ENCODE results near the gene SOD2.
"Not testable (repeated sequence)": the region's sequence is repeated elsewhere in the genome, so short reads cannot be mapped to it uniquely, and the experiment has no call there.

Gene SOD2

GRCh38 chr6:159680104-159680503 is 12.9 kb downstream of the SOD2 start:
- H3K27me3 ChIP-seq (ENCODE audit: insufficient read depth, low read length): no peaks in the 10 kb centered on the region
- no peak overlapping the region for H3K4me3 ChIP-seq (ENCODE audit: low read length)
- H3K36me3 ChIP-seq (ENCODE audit: insufficient read depth, low read depth, low read length): peaks cover 56% of the 10 kb centered on the region
- H3K27ac ChIP-seq (ENCODE audit: low read length): no peak overlapping the region
- no peak overlapping the region for H3K9ac ChIP-seq (ENCODE audit: low read depth, low read length)
- no peaks in the 10 kb centered on the region for H3K4me1 ChIP-seq (ENCODE audit: insufficient read depth, low read length)
- H3K9me3 ChIP-seq (ENCODE audit: insufficient read depth, low read depth, low read length): no peaks in the 10 kb centered on the region

GRCh38 chr6:159679091-159680077 is 13.7 kb downstream of the SOD2 start:
- Histone ChIP-seq H3K9me3 (ENCODE audit: insufficient read depth, low read depth, low read length) (no peaks in the 10 kb centered on the region), H3K27ac (ENCODE audit: low read length) (no peak overlapping the region), H3K36me3 (ENCODE audit: insufficient read depth, low read depth, low read length) (peaks cover 50% of the 10 kb centered on the region), H3K4me3 (ENCODE audit: low read length) (no peak overlapping the region), H3K27me3 (ENCODE audit: insufficient read depth, low read length) (no peaks in the 10 kb centered on the region), H3K4me1 (ENCODE audit: insufficient read depth, low read length) (no peaks in the 10 kb centered on the region), H3K9ac (ENCODE audit: low read depth, low read length) (no peak overlapping the region)

- Histone ChIP-seq H3K4me3 (ENCODE audit: low read length) (no peak overlapping the region), H3K27ac (ENCODE audit: low read length) (no peak overlapping the region), H3K9ac (ENCODE audit: low read depth, low read length) (no peak overlapping the region), H3K36me3 (ENCODE audit: insufficient read depth, low read depth, low read length) (peaks cover 43% of the 10 kb centered on the region), H3K9me3 (ENCODE audit: insufficient read depth, low read depth, low read length) (no peaks in the 10 kb centered on the region), H3K4me1 (ENCODE audit: insufficient read depth, low read length) (no peaks in the 10 kb centered on the region), H3K27me3 (ENCODE audit: insufficient read depth, low read length) (no peaks in the 10 kb centered on the region)
Observed at GRCh38 chr6:159678574-159678973, 14.5 kb downstream of the SOD2 start.

- Histone ChIP-seq H3K27me3 (ENCODE audit: insufficient read depth, low read length) (no peaks in the 10 kb centered on the region), H3K27ac (ENCODE audit: low read length) (no peak overlapping the region), H3K4me1 (ENCODE audit: insufficient read depth, low read length) (no peaks in the 10 kb centered on the region), H3K36me3 (ENCODE audit: insufficient read depth, low read depth, low read length) (peaks cover 34% of the 10 kb centered on the region), H3K4me3 (ENCODE audit: low read length) (no peak overlapping the region), H3K9ac (ENCODE audit: low read depth, low read length) (no peak overlapping the region), H3K9me3 (ENCODE audit: insufficient read depth, low read depth, low read length) (no peaks in the 10 kb centered on the region)
Observed at GRCh38 chr6:159677506-159678165, 15.4 kb downstream of the SOD2 start.

GRCh38 chr6:159676890-159677505 is 16.0 kb downstream of the SOD2 start:
- H3K4me3 ChIP-seq (ENCODE audit: low read length): no peak overlapping the region
- no peaks in the 10 kb centered on the region for H3K4me1 ChIP-seq (ENCODE audit: insufficient read depth, low read length)
- H3K36me3 ChIP-seq (ENCODE audit: insufficient read depth, low read depth, low read length): peaks cover 28% of the 10 kb centered on the region
- H3K27me3 ChIP-seq (ENCODE audit: insufficient read depth, low read length): no peaks in the 10 kb centered on the region
- H3K9ac ChIP-seq (ENCODE audit: low read depth, low read length): no peak overlapping the region
- no peak overlapping the region for H3K27ac ChIP-seq (ENCODE audit: low read length)
- H3K9me3 ChIP-seq (ENCODE audit: insufficient read depth, low read depth, low read length): no peaks in the 10 kb centered on the region

- not testable (repeated sequence) for H3K27me3 ChIP-seq (ENCODE audit: insufficient read depth, low read length); H3K27ac ChIP-seq (ENCODE audit: low read length); H3K4me1 ChIP-seq (ENCODE audit: insufficient read depth, low read length); H3K9ac ChIP-seq (ENCODE audit: low read depth, low read length); H3K9me3 ChIP-seq (ENCODE audit: insufficient read depth, low read depth, low read length); H3K4me3 ChIP-seq (ENCODE audit: low read length)
- peaks cover 20% of the 10 kb centered on the region for H3K36me3 ChIP-seq (ENCODE audit: insufficient read depth, low read depth, low read length)
Observed at GRCh38 chr6:159676236-159676635, 16.8 kb downstream of the SOD2 start.

GRCh38 chr6:159665868-159666635 is 27.0 kb downstream of the SOD2 start:
- peaks cover 23% of the 10 kb centered on the region; the same call in 1 of the 2 replicates for H3K9me3 ChIP-seq (ENCODE audit: insufficient read depth, low read depth, low read length)
- H3K27me3 ChIP-seq (ENCODE audit: insufficient read depth, low read length): no peaks in the 10 kb centered on the region
- H3K4me3 ChIP-seq (ENCODE audit: low read length): no peak overlapping the region
- H3K4me1 ChIP-seq (ENCODE audit: insufficient read depth, low read length): no peaks in the 10 kb centered on the region
- peaks cover 7% of the 10 kb centered on the region; the same call in 1 of the 2 replicates for H3K36me3 ChIP-seq (ENCODE audit: insufficient read depth, low read depth, low read length)
- no peak overlapping the region for H3K27ac ChIP-seq (ENCODE audit: low read length)
- no peak overlapping the region for H3K9ac ChIP-seq (ENCODE audit: low read depth, low read length)

- H3K27ac ChIP-seq (ENCODE audit: low read length): not testable (repeated sequence)
Observed at GRCh38 chr6:159663368-159663889, 29.6 kb downstream of the SOD2 start.

GRCh38 chr6:159661977-159662376 is 31.1 kb downstream of the SOD2 start:
- not testable (repeated sequence) for H3K4me3 ChIP-seq (ENCODE audit: low read length); H3K4me1 ChIP-seq (ENCODE audit: insufficient read depth, low read length); H3K36me3 ChIP-seq (ENCODE audit: insufficient read depth, low read depth, low read length); H3K9ac ChIP-seq (ENCODE audit: low read depth, low read length); H3K27ac ChIP-seq (ENCODE audit: low read length); H3K27me3 ChIP-seq (ENCODE audit: insufficient read depth, low read length)
- peaks cover 12% of the 10 kb centered on the region; the same call in 1 of the 2 replicates for H3K9me3 ChIP-seq (ENCODE audit: insufficient read depth, low read depth, low read length)

More at GRCh38 chr6:159663368-159663889, 29.6 kb downstream of the SOD2 start:
- not testable (repeated sequence) for H3K27me3 ChIP-seq (ENCODE audit: insufficient read depth, low read length); H3K4me1 ChIP-seq (ENCODE audit: insufficient read depth, low read length); H3K9ac ChIP-seq (ENCODE audit: low read depth, low read length); H3K36me3 ChIP-seq (ENCODE audit: insufficient read depth, low read depth, low read length); H3K4me3 ChIP-seq (ENCODE audit: low read length)
- H3K9me3 ChIP-seq (ENCODE audit: insufficient read depth, low read depth, low read length): peaks cover 12% of the 10 kb centered on the region; the same call in 1 of the 2 replicates

- H3K9ac ChIP-seq (ENCODE audit: low read depth, low read length): no peak overlapping the region
- no peaks in the 10 kb centered on the region for H3K4me1 ChIP-seq (ENCODE audit: insufficient read depth, low read length)
- H3K36me3 ChIP-seq (ENCODE audit: insufficient read depth, low read depth, low read length): no peaks in the 10 kb centered on the region
- H3K4me3 ChIP-seq (ENCODE audit: low read length): no peak overlapping the region
- peaks cover 4% of the 10 kb centered on the region; the same call in 1 of the 2 replicates for H3K9me3 ChIP-seq (ENCODE audit: insufficient read depth, low read depth, low read length)
- H3K27ac ChIP-seq (ENCODE audit: low read length): no peak overlapping the region
- no peaks in the 10 kb centered on the region for H3K27me3 ChIP-seq (ENCODE audit: insufficient read depth, low read length)
Observed at GRCh38 chr6:159655409-159655988, 37.5 kb downstream of the SOD2 start.

Measured in iPS-20b (cell line).